Stimulated activated naive CD8-positive, alpha-beta T cell treated with anti-CD3 and anti-CD28 coated beads, Interleukin-15, Interleukin-2, amounts not matched to agents 100 ng/mL and 50 ng/mL, for 24 hours (primary cell): ENCODE measurements around the gene VEPH1.

Experiments used
- H3K27ac Mint-ChIP-seq: one replicate; pipeline ENCODE4 v1.8.0; 2021; ENCODE audit warnings: mild to moderate bottlenecking, mixed read lengths
- H3K27me3 Mint-ChIP-seq: one replicate; pipeline ENCODE4 v1.8.0; 2021; ENCODE audit warnings: mixed read lengths
- H3K36me3 Mint-ChIP-seq: one replicate; pipeline ENCODE4 v1.8.0; 2021; ENCODE audit warnings: low read depth, mixed read lengths
- H3K4me1 Mint-ChIP-seq: one replicate; pipeline ENCODE4 v1.8.0; 2021; ENCODE audit warnings: low read depth, mixed read lengths
- H3K4me3 Mint-ChIP-seq: one replicate; pipeline ENCODE4 v1.8.0; 2021; ENCODE audit warnings: mild to moderate bottlenecking, mixed read lengths
- H3K9me3 Mint-ChIP-seq: one replicate; pipeline ENCODE4 v1.8.0; 2021; ENCODE audit warnings: mixed read lengths

VEPH1 gene

DNA sequence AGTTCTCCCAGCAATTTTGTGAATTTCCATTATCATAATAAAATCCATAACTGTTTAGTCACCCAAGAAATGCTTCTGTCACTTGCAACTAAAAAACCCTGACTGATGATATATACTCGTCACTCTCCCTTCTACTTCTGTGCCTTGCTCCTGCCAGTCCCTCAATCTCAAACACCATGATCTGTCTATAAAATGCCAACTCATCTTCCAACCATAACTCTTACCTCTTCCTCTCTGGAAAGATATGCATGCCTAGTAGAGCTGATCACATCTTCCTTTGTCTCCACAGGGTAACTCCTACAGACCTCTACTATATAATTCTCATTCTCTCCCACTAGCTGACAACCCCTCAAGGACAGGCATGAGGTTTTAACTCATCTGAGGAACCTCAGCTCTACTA, 5.2 kb upstream of the VEPH1 start:
- H3K27ac Mint-ChIP-seq, result no peak overlapping the region
- H3K27me3 Mint-ChIP-seq, result peaks cover 5% of the 10 kb centered on the region
- H3K4me3 Mint-ChIP-seq, result no peak overlapping the region
- H3K36me3 Mint-ChIP-seq, result no peaks in the 10 kb centered on the region
- H3K9me3 Mint-ChIP-seq, result no peaks in the 10 kb centered on the region
- H3K4me1 Mint-ChIP-seq, result no peaks in the 10 kb centered on the region

GRCh38 chr3:157501863-157502262, 1.4 kb downstream of the VEPH1 start:
- no peaks in the 10 kb centered on the region for H3K4me1 Mint-ChIP-seq
- no peaks in the 10 kb centered on the region for H3K36me3 Mint-ChIP-seq
- H3K9me3 Mint-ChIP-seq, result no peaks in the 10 kb centered on the region
- no peak overlapping the region for H3K4me3 Mint-ChIP-seq
- no peak overlapping the region for H3K27ac Mint-ChIP-seq
- H3K27me3 Mint-ChIP-seq, result peaks cover 47% of the 10 kb centered on the region

DNA sequence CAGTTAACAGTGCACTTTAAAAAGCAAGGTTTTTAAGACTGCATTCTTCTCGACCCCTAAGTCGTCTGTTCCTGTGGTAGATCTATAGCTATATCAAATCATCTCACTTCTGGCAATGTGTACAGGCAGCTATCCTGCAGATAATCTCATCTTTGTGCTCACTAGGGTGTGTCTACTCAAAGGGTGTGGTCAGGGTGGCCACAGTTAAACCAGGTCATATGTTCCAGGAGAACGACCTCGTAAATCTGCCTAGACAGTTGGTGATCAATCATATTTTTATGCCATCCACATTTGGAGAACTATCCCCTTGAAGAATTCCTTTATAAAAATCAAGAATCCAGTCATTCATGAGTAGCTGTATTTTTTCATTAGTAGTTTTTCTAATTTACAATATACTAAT, 3.0 kb downstream of the VEPH1 start:
- peaks cover 47% of the 10 kb centered on the region for H3K27me3 Mint-ChIP-seq
- no peaks in the 10 kb centered on the region for H3K9me3 Mint-ChIP-seq
- no peaks in the 10 kb centered on the region for H3K4me1 Mint-ChIP-seq
- H3K27ac Mint-ChIP-seq, result no peak overlapping the region
- H3K4me3 Mint-ChIP-seq, result no peak overlapping the region
- H3K36me3 Mint-ChIP-seq, result no peaks in the 10 kb centered on the region

DNA sequence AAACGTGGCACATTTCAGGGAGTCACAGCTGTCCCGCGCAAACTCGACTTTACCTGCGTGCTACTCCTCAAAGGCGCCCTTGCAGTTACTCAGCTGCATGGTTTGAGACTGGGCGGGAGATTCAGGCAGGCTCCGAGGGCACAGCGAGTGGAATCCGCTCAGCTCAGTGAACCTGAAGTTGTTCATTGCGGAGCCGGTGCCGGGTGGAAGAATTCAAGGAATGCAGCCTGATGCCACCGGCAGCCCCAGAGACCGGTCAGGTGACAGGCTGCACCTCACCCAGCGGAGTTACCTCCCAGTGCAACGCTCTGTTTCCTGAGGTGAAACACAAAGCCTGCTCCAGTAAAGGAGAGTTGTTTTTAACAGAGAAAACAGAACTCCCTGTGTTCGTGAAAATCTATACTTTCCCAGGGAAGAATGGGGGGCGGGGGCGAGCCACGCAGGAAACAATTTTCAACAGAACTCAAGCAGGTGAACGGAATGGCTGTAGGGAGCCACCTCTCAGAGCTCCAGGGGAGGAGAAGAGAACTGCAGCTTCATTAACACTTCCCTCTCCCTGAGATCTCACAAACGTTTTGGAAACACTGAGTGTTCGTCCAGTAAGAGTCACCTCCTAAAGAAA, 3.8 kb downstream of the VEPH1 start:
- Mint-ChIP-seq H3K27ac (no peak overlapping the region), H3K4me3 (peak overlapping the region; percentile 12), H3K27me3 (peaks cover 47% of the 10 kb centered on the region)

DNA sequence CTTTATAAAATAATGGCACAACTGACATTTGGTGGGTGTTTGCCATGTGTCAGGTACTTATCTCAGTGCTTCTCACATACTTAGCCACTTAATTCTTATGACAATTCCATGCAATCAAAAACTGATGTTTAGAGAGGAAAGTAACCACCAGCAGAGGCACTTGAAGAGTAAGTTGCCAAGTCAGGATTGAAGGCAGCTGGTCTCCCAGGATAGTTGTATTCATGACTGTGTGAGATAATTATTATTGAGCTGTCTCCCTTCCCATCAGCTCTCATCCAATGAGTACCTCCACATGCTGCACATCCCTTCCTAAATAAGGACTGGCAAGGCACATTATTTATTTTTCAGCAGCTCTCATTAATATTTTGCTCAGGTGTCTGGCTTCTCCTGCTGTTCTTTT, 4.8 kb downstream of the VEPH1 start:
- no peaks in the 10 kb centered on the region for H3K9me3 Mint-ChIP-seq
- no peaks in the 10 kb centered on the region for H3K4me1 Mint-ChIP-seq
- H3K36me3 Mint-ChIP-seq, result no peaks in the 10 kb centered on the region
- no peak overlapping the region for H3K4me3 Mint-ChIP-seq
- peaks cover 50% of the 10 kb centered on the region for H3K27me3 Mint-ChIP-seq
- no peak overlapping the region for H3K27ac Mint-ChIP-seq

More for the DNA sequence above, 3.8 kb downstream of the VEPH1 start:
- no peaks in the 10 kb centered on the region for H3K36me3 Mint-ChIP-seq
- no peaks in the 10 kb centered on the region for H3K9me3 Mint-ChIP-seq
- H3K4me1 Mint-ChIP-seq, result no peaks in the 10 kb centered on the region

DNA sequence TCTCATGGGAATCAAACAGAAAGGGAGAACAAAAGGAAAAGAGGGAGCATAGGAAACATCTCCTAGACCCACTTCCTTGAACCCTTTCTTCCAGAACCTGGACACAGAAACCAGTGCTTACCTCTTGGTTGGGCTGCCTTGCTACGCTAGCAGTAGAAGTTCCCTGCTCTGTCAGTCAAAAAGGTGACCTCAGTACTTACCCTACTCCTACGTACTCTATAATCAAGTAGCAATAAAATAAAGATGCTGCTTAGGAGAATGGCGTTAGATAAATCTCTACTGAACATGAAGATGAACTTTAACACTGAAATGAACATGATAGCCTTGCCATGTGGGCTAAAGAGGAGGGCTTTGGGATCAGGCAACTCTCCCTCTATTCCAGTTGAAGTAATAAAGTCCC, 7.4 kb downstream of the VEPH1 start:
- H3K36me3 Mint-ChIP-seq, result no peaks in the 10 kb centered on the region
- no peaks in the 10 kb centered on the region for H3K4me1 Mint-ChIP-seq
- no peak overlapping the region for H3K4me3 Mint-ChIP-seq
- no peaks in the 10 kb centered on the region for H3K9me3 Mint-ChIP-seq
- no peak overlapping the region for H3K27ac Mint-ChIP-seq
- peaks cover 45% of the 10 kb centered on the region for H3K27me3 Mint-ChIP-seq

- no peaks in the 10 kb centered on the region for H3K9me3 Mint-ChIP-seq
- H3K36me3 Mint-ChIP-seq, result no peaks in the 10 kb centered on the region
- no peak overlapping the region for H3K4me3 Mint-ChIP-seq
- H3K27ac Mint-ChIP-seq, result no peak overlapping the region
- H3K27me3 Mint-ChIP-seq, result peaks cover 39% of the 10 kb centered on the region
- H3K4me1 Mint-ChIP-seq, result no peaks in the 10 kb centered on the region
Measured at GRCh38 chr3:157494581-157495281, 8.5 kb downstream of the VEPH1 start.

DNA sequence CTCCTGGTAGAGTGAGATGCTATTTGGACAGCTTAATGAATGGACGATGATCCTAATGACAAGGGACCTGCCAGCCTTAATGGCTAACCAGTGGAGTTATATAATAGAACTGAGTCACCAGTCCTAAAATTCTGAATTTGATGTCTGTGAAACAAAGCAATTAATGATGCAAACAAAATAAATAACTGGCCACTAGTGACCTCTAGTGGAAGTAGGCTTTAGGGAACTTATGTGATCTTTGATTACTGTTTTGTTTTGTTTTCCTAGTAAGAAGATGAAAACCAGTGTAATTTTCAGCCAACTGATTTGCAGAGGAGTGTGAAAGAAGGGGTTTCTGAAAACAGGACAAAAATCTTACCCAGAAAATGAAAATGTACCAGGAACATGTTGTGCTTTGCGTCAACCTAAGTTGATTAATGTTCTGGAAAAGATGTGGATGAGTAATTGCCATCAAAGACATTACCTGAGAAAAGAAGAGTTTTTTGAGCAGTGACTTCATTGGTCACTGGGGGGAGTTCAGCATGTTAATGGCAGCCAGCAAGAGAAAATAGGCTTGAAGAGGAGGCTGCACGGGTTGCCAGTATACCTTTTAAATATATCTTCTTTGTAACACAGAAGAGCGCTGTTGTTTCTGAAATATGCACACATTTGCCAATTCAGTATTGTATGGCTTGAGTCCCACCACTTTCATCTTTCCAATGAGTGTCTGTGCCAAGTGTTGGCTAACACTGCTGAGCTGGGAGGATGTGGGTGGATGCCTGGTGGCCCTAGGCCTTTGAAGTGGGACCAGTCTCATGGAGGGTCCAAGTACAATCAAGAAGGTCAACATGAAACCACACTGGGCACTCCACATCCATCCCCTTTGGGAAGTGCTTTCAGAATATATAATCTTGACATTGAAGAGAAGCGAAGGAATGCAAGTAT, 9.3 kb downstream of the VEPH1 start:
- Mint-ChIP-seq H3K9me3 (no peaks in the 10 kb centered on the region), H3K4me3 (no peak overlapping the region), H3K27me3 (peaks cover 39% of the 10 kb centered on the region), H3K4me1 (no peaks in the 10 kb centered on the region), H3K36me3 (no peaks in the 10 kb centered on the region), H3K27ac (no peak overlapping the region)

- no peaks in the 10 kb centered on the region for H3K36me3 Mint-ChIP-seq
- no peak overlapping the region for H3K4me3 Mint-ChIP-seq
- H3K9me3 Mint-ChIP-seq, result no peaks in the 10 kb centered on the region
- H3K4me1 Mint-ChIP-seq, result no peaks in the 10 kb centered on the region
- H3K27me3 Mint-ChIP-seq, result peaks cover 24% of the 10 kb centered on the region
- no peak overlapping the region for H3K27ac Mint-ChIP-seq
Measured at GRCh38 chr3:157491136-157491535, 12.1 kb downstream of the VEPH1 start.

DNA sequence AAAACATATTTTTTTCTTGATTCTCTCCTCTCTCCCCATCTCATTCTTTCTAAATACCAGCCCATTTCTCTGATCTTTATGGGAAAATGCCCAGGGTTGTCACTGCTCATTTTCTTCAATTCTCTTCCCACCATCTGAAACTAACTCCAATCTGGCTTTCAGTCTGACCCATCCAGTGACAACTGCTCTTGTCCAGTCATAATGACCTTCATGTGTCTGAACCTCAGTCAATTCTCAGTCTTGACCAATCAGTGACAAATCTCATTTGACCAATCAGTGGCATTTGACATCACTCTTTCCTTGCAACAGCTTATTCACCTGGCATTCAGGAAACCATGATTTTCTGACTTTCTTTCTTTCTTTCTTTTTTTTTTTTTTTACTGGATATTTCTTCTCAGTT, 15.1 kb downstream of the VEPH1 start:
- Mint-ChIP-seq H3K36me3 (no peaks in the 10 kb centered on the region), H3K27me3 (peaks cover 30% of the 10 kb centered on the region), H3K9me3 (no peaks in the 10 kb centered on the region), H3K4me1 (no peaks in the 10 kb centered on the region), H3K4me3 (no peak overlapping the region), H3K27ac (no peak overlapping the region)

GRCh38 chr3:157487339-157487738, 15.9 kb downstream of the VEPH1 start:
- Mint-ChIP-seq H3K4me1 (no peaks in the 10 kb centered on the region), H3K27ac (no peak overlapping the region), H3K27me3 (peaks cover 35% of the 10 kb centered on the region), H3K9me3 (no peaks in the 10 kb centered on the region), H3K4me3 (no peak overlapping the region), H3K36me3 (no peaks in the 10 kb centered on the region)

DNA sequence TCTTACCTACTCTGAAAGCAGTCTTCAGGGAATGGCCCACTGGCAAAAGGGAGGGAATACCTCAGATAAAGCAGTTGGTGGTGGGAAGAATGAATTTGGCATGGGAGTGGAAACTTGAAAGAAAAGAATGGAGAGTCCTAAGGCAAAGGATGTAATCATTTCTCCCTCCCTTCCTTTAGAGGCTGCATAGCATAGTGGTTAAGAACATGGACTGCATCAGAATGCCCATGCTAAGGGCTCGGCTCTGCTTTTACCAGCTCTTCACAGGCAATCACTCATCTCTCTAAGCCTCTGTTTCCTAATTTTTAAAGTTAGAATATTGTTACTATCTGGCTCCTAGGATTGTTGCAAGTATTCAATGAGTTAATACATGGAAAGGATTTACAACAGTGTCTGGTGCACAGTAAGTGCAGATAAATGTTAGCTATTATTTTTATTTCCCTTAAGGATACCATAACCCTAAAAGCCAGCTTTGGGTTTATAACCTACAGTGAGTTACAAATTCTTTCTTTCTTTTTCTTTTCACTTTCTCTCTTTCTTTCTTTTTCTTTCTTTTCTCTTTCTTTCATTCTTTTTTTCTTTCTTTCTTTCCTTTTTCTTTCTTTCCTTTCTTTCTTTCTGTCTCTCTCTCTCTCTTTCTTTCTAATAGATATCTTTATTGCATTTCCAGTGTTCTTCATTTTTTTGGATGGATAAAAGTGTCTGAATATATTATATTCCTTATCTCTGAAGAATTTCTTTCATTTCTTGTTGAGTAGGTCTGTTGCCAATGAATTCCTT, 23.6 kb downstream of the VEPH1 start:
- Mint-ChIP-seq H3K4me3 (no peak overlapping the region), H3K27me3 (peaks cover 25% of the 10 kb centered on the region), H3K27ac (no peak overlapping the region)

DNA sequence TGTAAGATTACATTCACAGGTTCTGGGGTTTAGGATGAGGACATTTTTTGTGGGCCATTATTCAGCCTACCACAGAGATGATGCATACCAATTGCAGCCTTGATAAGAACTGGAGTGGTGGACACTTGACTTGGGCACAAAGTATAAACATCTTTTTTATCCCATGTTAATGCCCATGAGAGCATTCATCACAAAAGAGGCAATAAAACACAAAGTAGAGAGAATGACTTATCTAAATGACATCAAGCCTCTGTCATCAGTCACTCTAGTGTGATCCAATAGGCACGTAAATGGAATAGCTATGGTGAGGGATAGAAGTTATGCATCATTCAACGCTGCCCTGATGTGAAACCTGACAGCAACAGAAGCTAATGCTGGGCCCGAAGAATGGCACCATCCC, 25.8 kb downstream of the VEPH1 start:
- Mint-ChIP-seq H3K27ac (no peak overlapping the region), H3K27me3 (peaks cover 8% of the 10 kb centered on the region), H3K4me3 (no peak overlapping the region), H3K9me3 (no peaks in the 10 kb centered on the region), H3K36me3 (no peaks in the 10 kb centered on the region), H3K4me1 (no peaks in the 10 kb centered on the region)

More for the DNA sequence above, 23.6 kb downstream of the VEPH1 start:
- H3K4me1 Mint-ChIP-seq, result no peaks in the 10 kb centered on the region
- no peaks in the 10 kb centered on the region for H3K36me3 Mint-ChIP-seq
- no peaks in the 10 kb centered on the region for H3K9me3 Mint-ChIP-seq

GRCh38 chr3:157475921-157476414, 27.2 kb downstream of the VEPH1 start:
- no peaks in the 10 kb centered on the region for H3K36me3 Mint-ChIP-seq
- no peak overlapping the region for H3K27ac Mint-ChIP-seq
- H3K9me3 Mint-ChIP-seq, result no peaks in the 10 kb centered on the region
- H3K4me3 Mint-ChIP-seq, result no peak overlapping the region
- H3K4me1 Mint-ChIP-seq, result no peaks in the 10 kb centered on the region
- peaks cover 7% of the 10 kb centered on the region for H3K27me3 Mint-ChIP-seq
